IMR-90 (cell line): ENCODE data around the gene ADGB. TPM values are rescaled to one million over a fixed set of nuclear protein-coding genes. Genes with fewer than 3 reads are reported as not detected.
A peak's percentile ranks its signal among the peaks of the same experiment; 100 is the strongest.

Experiments used
- ATAC-seq: fragments of 200-7000 bp; cut with Tn5 transposase; 2 replicates; pipeline ENCODE4 v1.9.1; 2020; ENCODE audit warnings: low read depth, mild to moderate bottlenecking, moderate library complexity
- BruUV-seq: library from RNA; stranded (reverse); fragments of 400-500 nt; replicated peaks from 2 replicates; lab custom pipeline; 2021; lab: Mats Ljungman, UMichigan
- CTCF ChIA-PET: fragments of 300-600 bp; formaldehyde crosslinking; extraction: SDS; loops from one replicate; lab custom pipeline; 2021; ENCODE audit warnings: antibody characterized with exemption; lab: Yijun Ruan, JAX
- POLR2A ChIA-PET: fragments of 300-600 bp; sonication (Branson Sonifier 250); formaldehyde crosslinking; loops from one replicate; lab custom pipeline; 2022; ENCODE audit warnings: antibody characterized with exemption; ENCODE audit not compliant: unreplicated experiment; lab: Charles Lee
- DNase-seq: peaks from one replicate; pipeline ENCODE4 v3.0.0; 2013
- H2AFZ ChIP-seq: replicated peaks from 2 replicates; pipeline ENCODE3; 2013; ENCODE audit warnings: low read length, mild to moderate bottlenecking; ENCODE audit not compliant: poor library complexity
- H2AK5ac ChIP-seq: 2 replicates; pipeline ENCODE4 v1.6.1; 2013; ENCODE audit warnings: low read depth, low read length, inconsistent platforms
- H2AK9ac ChIP-seq: replicated peaks from 2 replicates; pipeline ENCODE3; 2013; ENCODE audit warnings: mild to moderate bottlenecking, low read depth, low read length, moderate library complexity; ENCODE audit not compliant: poor library complexity
- H2BK120ac ChIP-seq: 2 replicates; pipeline ENCODE4 v1.6.1; 2013; ENCODE audit warnings: low read depth, low read length, inconsistent platforms
- H2BK15ac ChIP-seq: 3 replicates; pipeline ENCODE4 v1.6.1; 2013; ENCODE audit warnings: low read depth, low read length, inconsistent platforms
- H2BK20ac ChIP-seq: 2 replicates; pipeline ENCODE4 v1.6.1; 2013; ENCODE audit warnings: low read depth, mild to moderate bottlenecking, inconsistent platforms, low read length, moderate library complexity
- H2BK5ac ChIP-seq: 2 replicates; pipeline ENCODE4 v1.6.1; 2013; ENCODE audit warnings: mild to moderate bottlenecking, low read depth, low read length, inconsistent platforms; ENCODE audit not compliant: poor library complexity, severe bottlenecking
- H3K14ac ChIP-seq: replicated peaks from 2 replicates; pipeline ENCODE4 v1.6.1; 2013; ENCODE audit warnings: low read depth, low read length, inconsistent platforms
- H3K18ac ChIP-seq: 2 replicates; pipeline ENCODE4 v1.6.1; 2013; ENCODE audit warnings: low read depth, low read length, control low read depth
- H3K23ac ChIP-seq: 2 replicates; pipeline ENCODE4 v1.6.1; 2013; ENCODE audit warnings: low read depth, low read length, inconsistent platforms
- H3K27ac ChIP-seq: 2 replicates; pipeline ENCODE4 v1.5.1; 2013; ENCODE audit warnings: mild to moderate bottlenecking, control low read depth, low read length; ENCODE audit not compliant: insufficient read depth
- H3K27me3 ChIP-seq: 2 replicates; pipeline ENCODE4 v1.6.1; 2013; ENCODE audit warnings: low read length; ENCODE audit not compliant: control insufficient read depth, insufficient read depth
- H3K36me3 ChIP-seq: 2 replicates; pipeline ENCODE4 v1.6.1; 2013; ENCODE audit warnings: low read length, mixed read lengths; ENCODE audit not compliant: control insufficient read depth, insufficient read depth
- H3K4ac ChIP-seq: 2 replicates; pipeline ENCODE4 v1.6.1; 2013; ENCODE audit warnings: low read depth, low read length, inconsistent platforms
- H3K4me1 ChIP-seq: 2 replicates; pipeline ENCODE4 v1.6.1; 2013; ENCODE audit warnings: low read length, mixed read lengths; ENCODE audit not compliant: control insufficient read depth, insufficient read depth
- H3K4me2 ChIP-seq: 2 replicates; pipeline ENCODE4 v1.6.1; 2013; ENCODE audit warnings: low read depth, mild to moderate bottlenecking, control low read depth, low read length, moderate library complexity
- H3K4me3 ChIP-seq: 2 replicates; pipeline ENCODE4 v1.5.1; 2013; ENCODE audit warnings: low read depth, mild to moderate bottlenecking, control low read depth, low read length, moderate library complexity; ENCODE audit not compliant: insufficient read depth
- H3K56ac ChIP-seq: 2 replicates; pipeline ENCODE4 v1.6.1; 2013; ENCODE audit warnings: low read length, inconsistent platforms; ENCODE audit not compliant: insufficient read depth; ENCODE audit errors: extremely low read depth
- H3K79me1 ChIP-seq, 2 experiments: 2 replicates each; pipeline ENCODE4 v1.6.1; 2013; ENCODE audit warnings: low read length in 2 of 2, inconsistent platforms in 1 of 2, low read depth in 1 of 2
- H3K9ac ChIP-seq: 2 replicates; pipeline ENCODE4 v1.6.1; 2013; ENCODE audit warnings: low read depth, low read length, control low read depth
- H3K9me1 ChIP-seq: 2 replicates; pipeline ENCODE4 v1.6.1; 2013; ENCODE audit warnings: low read length, inconsistent platforms; ENCODE audit not compliant: insufficient read depth
- H3K9me3 ChIP-seq: 2 replicates; pipeline ENCODE4 v1.6.1; 2013; ENCODE audit warnings: low read length; ENCODE audit not compliant: control insufficient read depth, insufficient read depth
- H4K20me1 ChIP-seq: 2 replicates; pipeline ENCODE4 v1.6.1; 2013; ENCODE audit warnings: low read length, inconsistent platforms; ENCODE audit not compliant: insufficient read depth
- H4K5ac ChIP-seq: 2 replicates; pipeline ENCODE4 v1.6.1; 2013; ENCODE audit warnings: mild to moderate bottlenecking, low read depth, low read length, control low read depth
- H4K8ac ChIP-seq, 2 experiments: 2 replicates each; pipeline ENCODE4 v1.6.1; 2013; ENCODE audit warnings: low read depth in 2 of 2, low read length in 2 of 2, control low read depth in 1 of 2, inconsistent platforms in 1 of 2
- H4K91ac ChIP-seq: 2 replicates; pipeline ENCODE4 v1.6.1; 2013; ENCODE audit warnings: low read depth, low read length, inconsistent platforms; ENCODE audit not compliant: insufficient read depth
- CHD1 ChIP-seq: IDR thresholded peaks from 2 replicates; pipeline ENCODE4 v1.6.1; 2012; ENCODE audit warnings: low read depth, low read length, improper control_type of control experiment
- ELK1 ChIP-seq: fragments of 150-350 bp; IDR thresholded peaks from 2 replicates; pipeline ENCODE4 v1.6.1; 2016; ENCODE audit warnings: low read depth, mild to moderate bottlenecking, low read length, moderate library complexity, borderline replicate concordance
- WGBS, 2 experiments: methylation state at CpG; one replicate each; pipeline versions ENCODE4 v1.1.5 to v1.1.7; 2013; ENCODE audit warnings: missing lambda C conversion rate in 2 of 2; ENCODE audit not compliant: insufficient read length in 1 of 2; ENCODE audit errors: extremely low coverage in 2 of 2; 5-methylcytosine and 5-hydroxymethylcytosine counted together
- dilution Hi-C: fragments of 300-500 bp; cut with HindIII; formaldehyde crosslinking; loops from one replicate; pipeline ENCODE4 v1.14.3; 2018; ENCODE audit warnings: low sequenced_read_pairs; ENCODE audit not compliant: unreplicated experiment
- in situ Hi-C: fragments of 300-500 bp; cut with MboI; formaldehyde crosslinking; loops from 3 replicates; pipeline ENCODE4 v1.14.3; 2019; ENCODE audit warnings: low sequenced_read_pairs, inconsistent platforms, mixed read lengths
- intact Hi-C: fragments of 100-400 bp; cut with micrococcal nuclease; formaldehyde crosslinking; loops from 2 replicates; pipeline ENCODE4 v1.10.0; 2022
- polyA plus RNA-seq, 3 experiments: library from polyadenylated mRNA; depleted of rRNA; stranded (reverse); fragments of >200 nt; gene quantifications; 2 replicates each; pipeline ENCODE4 v1.2.3, GENCODE V29; 2012; ENCODE audit warnings: low replicate concordance in 1 of 3
- total RNA-seq: library from RNA; depleted of rRNA; stranded (reverse); fragments of >200 nt; gene quantifications from 2 replicates; pipeline ENCODE4 v1.2.3, GENCODE V29; 2012

Gene ADGB
- total and polyA plus RNA-seq, 2 of the 4 experiments (the other 2 are of a cell fraction), result not detected

GRCh38 chr6:146847426-146847825, 248.7 kb downstream of the ADGB start:
- no TSS peak for BruUV-seq
- Histone ChIP-seq H3K27ac (no peak overlapping the region), H2BK20ac (no peak overlapping the region), H2BK5ac (no peak overlapping the region), H2AFZ (no peak overlapping the region), H3K4me1 (peaks cover 9% of the 10 kb centered on the region), H4K8ac (no peak overlapping the region), H3K4me3 (no peak overlapping the region), H4K20me1 (no peaks in the 10 kb centered on the region), H3K4me2 (no peak overlapping the region), H3K27me3 (no peaks in the 10 kb centered on the region), H3K9ac (no peak overlapping the region), H2BK15ac (no peak overlapping the region), H3K56ac (no peak overlapping the region), H3K9me3 (peaks cover 2% of the 10 kb centered on the region), H4K5ac (no peak overlapping the region), H3K23ac (no peak overlapping the region), H4K91ac (no peak overlapping the region), H2AK9ac (no peak overlapping the region), H3K36me3 (no peaks in the 10 kb centered on the region), H3K79me1 (no peaks in the 10 kb centered on the region), H3K18ac (no peak overlapping the region), H3K4ac (no peak overlapping the region), H2BK120ac (no peak overlapping the region), H3K14ac (no peak overlapping the region), H3K9me1 (no peaks in the 10 kb centered on the region), H2AK5ac (no peak overlapping the region)
- dilution Hi-C loops (no loop called here), intact Hi-C loops (no loop called here), in situ Hi-C loops (no loop called here)
- no peak for TF ChIP-seq CHD1
- no peak for TF ChIP-seq ELK1
- ATAC-seq (no peak), DNase-seq (peak; percentile 13)
- ChIA-PET CTCF (interaction anchor here (0.6 kb wide), 1 partner anchor 46 kb away, joined by 3 read pairs; no protein-coding TSS in a partner anchor), POLR2A (no interaction called here)
- WGBS, 2 experiments, result no CpG with 5 or more reads among the region's 1 CpG
